Vein endothelial cell (primary cell): ENCODE data around the gene ATP9B. TPM values are rescaled to one million over a fixed set of nuclear protein-coding genes. Genes with fewer than 3 reads are reported as not detected.

Experiments
- total RNA-seq: library from RNA; depleted of rRNA; stranded (reverse); fragments of >200 nt; gene quantifications from 2 replicates; pipeline ENCODE4 v1.2.3, GENCODE V29; 2012

ATP9B gene
- total RNA-seq = 20.4 and 26.1 TPM in 2 replicates

DNA sequence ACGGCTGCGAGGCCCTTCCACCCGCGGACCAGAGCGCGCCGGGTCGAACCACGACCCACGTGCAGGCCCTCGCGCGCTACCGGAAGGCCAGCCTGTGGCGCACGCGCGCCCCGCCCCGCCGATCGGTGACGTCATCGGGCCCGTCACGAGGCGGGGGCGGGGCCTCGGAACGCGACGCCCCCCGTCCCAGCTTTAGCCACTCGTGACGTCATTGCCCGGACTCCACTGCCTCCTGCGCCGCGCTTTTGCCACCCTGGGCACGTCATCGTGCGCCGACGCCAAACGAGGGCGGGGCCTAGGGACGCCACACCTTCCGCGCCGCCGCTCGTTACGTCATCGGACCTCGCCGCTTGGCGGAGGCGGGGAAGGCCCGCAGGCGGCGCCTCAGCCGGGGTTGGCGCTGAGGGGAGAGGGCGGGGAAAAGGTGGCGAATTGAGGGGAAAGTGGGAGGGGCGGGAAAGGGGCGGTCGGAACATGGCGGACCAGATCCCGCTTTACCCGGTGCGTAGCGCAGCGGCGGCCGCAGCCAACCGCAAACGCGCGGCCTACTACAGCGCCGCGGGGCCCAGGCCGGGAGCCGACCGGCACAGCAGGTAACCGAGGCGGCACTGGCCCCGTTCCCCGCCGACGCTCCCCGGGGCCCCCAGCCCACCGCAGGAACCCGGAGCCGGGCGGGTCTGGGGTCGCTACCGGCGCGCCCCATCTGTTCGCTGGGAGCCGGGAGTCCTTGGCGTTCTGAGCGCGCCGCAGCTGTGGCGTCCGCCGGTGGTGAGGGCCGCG, at the start of gene ATP9B:
ATP9B (plus strand) TSS at position 458 of the 780 bp plus-strand sequence; CDS start at position 475, 17 bp downstream.

DNA sequence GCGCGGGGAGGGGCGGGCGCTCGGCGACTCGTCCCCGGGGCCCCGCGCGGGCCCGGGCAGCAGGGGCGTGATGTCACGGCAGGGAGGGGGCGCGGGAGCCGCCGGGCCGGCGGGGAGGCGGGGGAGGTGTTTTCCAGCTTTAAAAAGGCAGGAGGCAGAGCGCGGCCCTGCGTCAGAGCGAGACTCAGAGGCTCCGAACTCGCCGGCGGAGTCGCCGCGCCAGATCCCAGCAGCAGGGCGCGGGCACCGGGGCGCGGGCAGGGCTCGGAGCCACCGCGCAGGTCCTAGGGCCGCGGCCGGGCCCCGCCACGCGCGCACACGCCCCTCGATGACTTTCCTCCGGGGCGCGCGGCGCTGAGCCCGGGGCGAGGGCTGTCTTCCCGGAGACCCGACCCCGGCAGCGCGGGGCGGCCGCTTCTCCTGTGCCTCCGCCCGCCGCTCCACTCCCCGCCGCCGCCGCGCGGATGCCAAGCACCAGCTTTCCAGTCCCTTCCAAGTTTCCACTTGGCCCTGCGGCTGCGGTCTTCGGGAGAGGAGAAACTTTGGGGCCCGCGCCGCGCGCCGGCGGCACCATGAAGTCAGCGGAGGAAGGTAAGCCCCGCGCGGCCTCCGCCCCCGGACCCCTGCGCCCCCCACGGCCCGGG, 326.7 kb downstream of the ATP9B start, which contains the start of gene NFATC1:
NFATC1 (plus strand) TSS at position 170 of the 644 bp plus-strand sequence; CDS start at position 465, 295 bp downstream.

Other genes with a start within 250 kb of the ATP9B start
- gene SALL3, start 89.6 kb upstream of the ATP9B start, total RNA-seq = not detected in 2 replicates